GM12878 (cell line): ENCODE measurements around the gene ANAPC7. TPM values are rescaled to one million over a fixed set of nuclear protein-coding genes. Genes with fewer than 3 reads are reported as not detected.

Source experiments
- ATAC-seq: fragments of 200-7000 bp; cut with Tn5 transposase; 3 replicates; pipeline ENCODE4 v1.9.1; 2020; ENCODE audit warnings: mild to moderate bottlenecking, moderate library complexity
- BruUV-seq: library from RNA; stranded (reverse); fragments of 400-500 nt; replicated peaks from 2 replicates; lab custom pipeline; 2021; lab: Mats Ljungman, UMichigan
- CTCF ChIA-PET: fragments of 300-600 bp; sonication (Branson Sonifier 250); formaldehyde crosslinking; extraction: SDS; loops from one replicate; lab custom pipeline; 2021; ENCODE audit warnings: inconsistent platforms; lab: Yijun Ruan, JAX
- POLR2A ChIA-PET: fragments of 350-600 bp; formaldehyde crosslinking; extraction: SDS; loops from one replicate; lab custom pipeline; 2021; ENCODE audit warnings: inconsistent platforms; lab: Charles Lee
- RAD21 ChIA-PET: fragments of 300-600 bp; sonication (Branson Sonifier 250); formaldehyde crosslinking; loops from one replicate; lab custom pipeline; 2023; ENCODE audit warnings: antibody characterized with exemption; ENCODE audit not compliant: unreplicated experiment; lab: Charles Lee
- SMC1A ChIA-PET: fragments of 300-600 bp; sonication (Branson Sonifier 250); formaldehyde crosslinking; loops from one replicate; lab custom pipeline; 2023; ENCODE audit not compliant: unreplicated experiment, uncharacterized antibody; lab: Charles Lee
- DNase-seq: peaks from one replicate; pipeline ENCODE4 v3.0.0-alpha.2; 2011; ENCODE audit warnings: low read depth, low spot score
- FAIRE-seq: peaks from 3 replicates; lab custom pipeline; 2011; peaks lifted over from hg19 to GRCh38; lab: Jason Lieb, UNC
- H2AFZ ChIP-seq: 2 replicates; pipeline ENCODE4 v1.6.0; 2011; ENCODE audit warnings: low read depth, low read length, control low read depth; ENCODE audit not compliant: control insufficient read depth
- H3K27ac ChIP-seq: 2 replicates; pipeline ENCODE4 v1.5.1; 2011; ENCODE audit warnings: control low read depth; ENCODE audit not compliant: control insufficient read depth, insufficient read depth
- H3K27me3 ChIP-seq, 2 experiments: replicated peaks in 1 of 2; 2 replicates each; pipeline versions ENCODE4 v1.6.0 to v1.6.1; 2011; ENCODE audit warnings: low read length in 1 of 2; ENCODE audit not compliant: control insufficient read depth in 2 of 2, insufficient read depth in 2 of 2
- H3K36me3 ChIP-seq, 2 experiments: 2 replicates each; pipeline ENCODE4 v1.5.1; 2011; ENCODE audit warnings: low read length in 1 of 2; ENCODE audit not compliant: control insufficient read depth in 2 of 2, insufficient read depth in 2 of 2
- H3K4me1 ChIP-seq: 2 replicates; pipeline ENCODE4 v1.6.1; 2011; ENCODE audit warnings: mild to moderate bottlenecking, low read length, moderate library complexity, mixed read lengths; ENCODE audit not compliant: control insufficient read depth, insufficient read depth
- H3K4me2 ChIP-seq: 2 replicates; pipeline ENCODE4 v1.6.0; 2011; ENCODE audit warnings: control low read depth; ENCODE audit not compliant: control insufficient read depth, insufficient read depth
- H3K4me3 ChIP-seq: fragments of 200-600 bp; sonication (generic); 2 replicates; pipeline ENCODE4 v1.5.1; 2016
- H3K79me2 ChIP-seq: 2 replicates; pipeline ENCODE4 v1.6.0; 2011; ENCODE audit warnings: low read length; ENCODE audit not compliant: control insufficient read depth, insufficient read depth
- H3K9ac ChIP-seq: 2 replicates; pipeline ENCODE4 v1.8.0; 2011; ENCODE audit warnings: low read length, control low read depth, mixed read lengths; ENCODE audit not compliant: control insufficient read depth, insufficient read depth
- H3K9me3 ChIP-seq: replicated peaks from 3 replicates; pipeline ENCODE4 v1.5.1; 2011; ENCODE audit warnings: mild to moderate bottlenecking, low read length; ENCODE audit not compliant: control insufficient read depth, insufficient read depth
- H4K20me1 ChIP-seq: 2 replicates; pipeline ENCODE4 v1.6.0; 2011; ENCODE audit not compliant: control insufficient read depth, insufficient read depth
- CBFB ChIP-seq: IDR thresholded peaks from 2 replicates; pipeline ENCODE4 v1.6.1; 2016; ENCODE audit warnings: antibody characterized with exemption, low read depth
- CEBPZ ChIP-seq: fragments of 150-350 bp; IDR thresholded peaks from 2 replicates; pipeline ENCODE4 v1.6.1; 2016; ENCODE audit warnings: low read depth, low read length
- CHD1 ChIP-seq: IDR thresholded peaks from 2 replicates; pipeline ENCODE4 v1.6.1; 2012; ENCODE audit warnings: low read depth, low read length, improper control_type of control experiment
- EZH2 ChIP-seq: IDR thresholded peaks from 2 replicates; pipeline ENCODE4 v1.6.1; 2012; ENCODE audit warnings: low read depth, mild to moderate bottlenecking, control low read depth, inconsistent platforms, low read length, borderline replicate concordance; ENCODE audit not compliant: control insufficient read depth
- IKZF2 ChIP-seq, 2 experiments: fragments of 450-650 bp; IDR thresholded peaks; 2 replicates each; pipeline ENCODE4 v1.6.1; 2017; ENCODE audit warnings: mild to moderate bottlenecking in 2 of 2, moderate library complexity in 2 of 2
- IRF4 ChIP-seq: IDR thresholded peaks from 2 replicates; pipeline ENCODE4 v1.6.1; 2011; ENCODE audit warnings: low read depth, low read length
- MEF2A ChIP-seq: IDR thresholded peaks from 2 replicates; pipeline ENCODE4 v1.6.1; 2011; ENCODE audit warnings: low read depth, mild to moderate bottlenecking, low read length, moderate library complexity; ENCODE audit not compliant: insufficient read depth
- MYB ChIP-seq: fragments of 150-350 bp; IDR thresholded peaks from 2 replicates; pipeline ENCODE4 v1.6.1; 2014; ENCODE audit warnings: mild to moderate bottlenecking, low read depth, low read length, borderline replicate concordance
- NKRF ChIP-seq: fragments of 450-650 bp; conservative IDR thresholded peaks from 2 replicates; pipeline ENCODE4 v1.6.1; 2017; ENCODE audit warnings: mild to moderate bottlenecking, moderate library complexity
- NR2C1 ChIP-seq: fragments of 450-650 bp; IDR thresholded peaks from 2 replicates; pipeline ENCODE4 v1.6.1; 2017; ENCODE audit warnings: antibody characterized with exemption, mild to moderate bottlenecking, moderate library complexity
- PML ChIP-seq: IDR thresholded peaks from 2 replicates; pipeline ENCODE4 v1.6.1; 2012; ENCODE audit warnings: low read length, inconsistent platforms
- SREBF1 ChIP-seq: IDR thresholded peaks from 2 replicates; pipeline ENCODE4 v1.6.1; 2012; ENCODE audit warnings: mild to moderate bottlenecking, low read length
- TARDBP ChIP-seq: IDR thresholded peaks from 2 replicates; pipeline ENCODE4 v1.6.1; 2016; ENCODE audit warnings: borderline replicate concordance
- ZNF274 ChIP-seq: IDR thresholded peaks from one replicate; pipeline ENCODE4 v1.8.0; 2011; ENCODE audit not compliant: insufficient read length, insufficient read depth
- ZNF384 ChIP-seq: IDR thresholded peaks from 2 replicates; pipeline ENCODE4 v1.6.1; 2012; ENCODE audit warnings: low read depth, mild to moderate bottlenecking, low read length, improper control_type of control experiment, borderline replicate concordance
- WGBS: methylation state at CpG from one replicate; pipeline ENCODE4 v1.1.6; 2016; ENCODE audit warnings: low lambda C conversion rate; ENCODE audit not compliant: insufficient replicate concordance, insufficient coverage; ENCODE audit errors: missing lambda C conversion rate; 5-methylcytosine and 5-hydroxymethylcytosine counted together
- in situ Hi-C: fragments of 300-500 bp; cut with MboI; formaldehyde crosslinking; loops from 9 replicates; pipeline ENCODE4 v1.14.3; 2018; ENCODE audit warnings: mixed read lengths
- intact Hi-C: fragments of 100-400 bp; cut with micrococcal nuclease; formaldehyde crosslinking; loops from one replicate; pipeline ENCODE4 v1.14.2; 2022; ENCODE audit not compliant: unreplicated experiment
- polyA plus RNA-seq, 11 experiments: library from polyadenylated mRNA; depleted of rRNA in 4 of 11; unstranded in 6 of 11; stranded (reverse) in 5 of 11; fragments of >200 nt; fragmentation: Nextera tagmentation in 4 of 11; fragmentation: Illumina TruSeq in 1 of 11; extraction: Ambion mirVana in 4 of 11; extraction: Trizol in 1 of 11; gene quantifications; 1 replicate in 1 of 11; 2 replicates in 10 of 11; pipeline versions ENCODE4 v1.2.1 to v1.2.3, GENCODE V29; 2011 to 2016; ENCODE audit warnings: inconsistent platforms in 2 of 11, missing spikeins in 2 of 11, low read depth in 1 of 11
- total RNA-seq, 4 experiments: library from RNA; depleted of rRNA in 3 of 4; stranded (reverse); fragments of >200 nt in 3 of 4; fragmentation: Illumina TruSeq in 1 of 4; extraction: Trizol in 1 of 4; gene quantifications; 2 replicates each; pipeline versions ENCODE4 v1.2.1 to v1.2.3, GENCODE V29; 2013 to 2021
- TF ChIP-seq, protein P1 (sequence below): fragments of 450-650 bp; IDR thresholded peaks from 2 replicates; pipeline ENCODE4 v1.6.1; 2017; ENCODE audit warnings: mild to moderate bottlenecking

ANAPC7 gene
- total and polyA plus RNA-seq, 10 of the 15 experiments (the other 5 are each of a cell fraction or from before 2014, with no cell fraction given): 24.5 to 77.9 (median 58.6) TPM

- TF ChIP-seq, protein P1, sequence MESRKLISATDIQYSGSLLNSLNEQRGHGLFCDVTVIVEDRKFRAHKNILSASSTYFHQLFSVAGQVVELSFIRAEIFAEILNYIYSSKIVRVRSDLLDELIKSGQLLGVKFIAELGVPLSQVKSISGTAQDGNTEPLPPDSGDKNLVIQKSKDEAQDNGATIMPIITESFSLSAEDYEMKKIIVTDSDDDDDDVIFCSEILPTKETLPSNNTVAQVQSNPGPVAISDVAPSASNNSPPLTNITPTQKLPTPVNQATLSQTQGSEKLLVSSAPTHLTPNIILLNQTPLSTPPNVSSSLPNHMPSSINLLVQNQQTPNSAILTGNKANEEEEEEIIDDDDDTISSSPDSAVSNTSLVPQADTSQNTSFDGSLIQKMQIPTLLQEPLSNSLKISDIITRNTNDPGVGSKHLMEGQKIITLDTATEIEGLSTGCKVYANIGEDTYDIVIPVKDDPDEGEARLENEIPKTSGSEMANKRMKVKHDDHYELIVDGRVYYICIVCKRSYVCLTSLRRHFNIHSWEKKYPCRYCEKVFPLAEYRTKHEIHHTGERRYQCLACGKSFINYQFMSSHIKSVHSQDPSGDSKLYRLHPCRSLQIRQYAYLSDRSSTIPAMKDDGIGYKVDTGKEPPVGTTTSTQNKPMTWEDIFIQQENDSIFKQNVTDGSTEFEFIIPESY: no peak
- TF ChIP-seq CBFB (no peak), ZNF274 (no peak), SREBF1 (no peak), EZH2 (no peak), MEF2A (no peak), IRF4 (no peak), PML (no peak)
Measured at GRCh38 chr12:110424237-110424636, 20.7 kb upstream of the ANAPC7 start (continued).

DNA sequence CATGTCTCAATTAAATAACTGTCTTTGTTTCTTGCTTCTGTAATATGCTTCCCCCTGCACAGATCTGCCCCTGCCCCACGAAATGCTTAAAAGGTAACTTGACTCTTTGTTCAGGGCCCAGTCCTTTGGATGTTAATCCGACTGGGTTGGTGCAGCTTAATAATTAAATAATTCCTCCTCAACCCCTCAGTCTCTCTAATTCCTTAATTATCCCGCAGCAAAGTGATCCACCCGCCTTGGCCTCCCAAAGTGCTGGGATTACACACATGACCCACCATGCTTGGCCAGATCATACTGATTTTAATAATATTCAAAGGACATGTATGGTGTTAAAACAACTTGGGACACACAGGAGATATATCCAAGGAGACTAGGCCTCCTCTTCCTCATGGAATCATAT, 18.2 kb upstream of the ANAPC7 start:
- 33% methylated on average over 4 of the region's 4 CpGs for WGBS
- ChIA-PET POLR2A (no interaction called here), CTCF (interaction anchor here (0.7 to 3.4 kb wide), 3 partner anchors 10 to 322 kb away, joined by 3 to 21 read pairs (median 3); no protein-coding TSS in a partner anchor), RAD21 (interaction anchor here (1.3 kb wide), 1 partner anchor 66 kb away, joined by 3 read pairs; no protein-coding TSS in a partner anchor), SMC1A (interaction anchor here (0.8 to 1.5 kb wide), 6 partner anchors 10 to 317 kb away, joined by 3 to 5 read pairs (median 4); no protein-coding TSS in a partner anchor)
- no peak overlapping the region for H3K4me3 ChIP-seq
- no peaks in the 10 kb centered on the region for H3K27me3 ChIP-seq
- intact Hi-C loops: no loop called here
- no peaks in the 10 kb centered on the region for H3K79me2 ChIP-seq
- H3K27ac ChIP-seq: no peak overlapping the region
- H4K20me1 ChIP-seq: no peaks in the 10 kb centered on the region
- no peaks in the 10 kb centered on the region for H3K4me1 ChIP-seq
- DNase-seq (no peak), ATAC-seq (no peak), FAIRE-seq (no peak)
- no peak overlapping the region for H3K9ac ChIP-seq
- no peaks in the 10 kb centered on the region for H3K36me3 ChIP-seq
- in situ Hi-C loops: no loop called here
- no TSS peak for BruUV-seq
- H3K9me3 ChIP-seq: no peaks in the 10 kb centered on the region
- H2AFZ ChIP-seq: no peak overlapping the region
- no peak overlapping the region for H3K4me2 ChIP-seq
- TF ChIP-seq MYB (no peak), IKZF2 (IDR thresholded peaks at IDR 0.05) (no peak), ZNF384 (no peak), CHD1 (no peak), NKRF (no peak), TARDBP (no peak), CEBPZ (no peak), NR2C1 (no peak)
